Ishikawa (cell line): ENCODE measurements around the gene GID8.

Source experiments
- CEBPB ChIP-seq: IDR thresholded peaks from 2 replicates; pipeline ENCODE4 v1.6.1; 2012
- CREB1 ChIP-seq: IDR thresholded peaks from 2 replicates; pipeline ENCODE4 v1.6.1; 2012; ENCODE audit warnings: low read depth
- EGR1 ChIP-seq: IDR thresholded peaks from 2 replicates; pipeline ENCODE4 v1.6.1; 2012
- EP300 ChIP-seq: IDR thresholded peaks from 2 replicates; pipeline ENCODE4 v1.6.1; 2012; ENCODE audit warnings: borderline replicate concordance
- FOXM1 ChIP-seq: IDR thresholded peaks from 2 replicates; pipeline ENCODE4 v1.6.1; 2012; ENCODE audit warnings: low read depth, borderline replicate concordance
- NFIC ChIP-seq: IDR thresholded peaks from 2 replicates; pipeline ENCODE4 v1.6.1; 2012
- RAD21 ChIP-seq: IDR thresholded peaks from 2 replicates; pipeline ENCODE4 v1.6.1; 2012; ENCODE audit warnings: low read depth
- TAF1 ChIP-seq: IDR thresholded peaks from 2 replicates; pipeline ENCODE4 v1.6.1; 2012; ENCODE audit warnings: low read depth, mild to moderate bottlenecking
- TCF12 ChIP-seq: IDR thresholded peaks from 2 replicates; pipeline ENCODE4 v1.6.1; 2012; ENCODE audit warnings: low read depth
- TEAD4 ChIP-seq: IDR thresholded peaks from 2 replicates; pipeline ENCODE4 v1.6.1; 2012
- YY1 ChIP-seq: IDR thresholded peaks from 2 replicates; pipeline ENCODE4 v1.6.1; 2012; ENCODE audit warnings: low read depth
- ZBTB7A ChIP-seq: IDR thresholded peaks from 2 replicates; pipeline ENCODE4 v1.6.1; 2012; ENCODE audit warnings: low read depth
- TF ChIP-seq, protein P1 (sequence below): IDR thresholded peaks from 2 replicates; pipeline ENCODE4 v1.6.1; 2012
- TF ChIP-seq, protein P2 (sequence below): IDR thresholded peaks from 2 replicates; pipeline ENCODE4 v1.6.1; 2012
- TF ChIP-seq, protein P3 (sequence below): IDR thresholded peaks from 2 replicates; pipeline ENCODE4 v1.6.1; 2012; ENCODE audit warnings: low read depth, mild to moderate bottlenecking

GID8 gene

DNA sequence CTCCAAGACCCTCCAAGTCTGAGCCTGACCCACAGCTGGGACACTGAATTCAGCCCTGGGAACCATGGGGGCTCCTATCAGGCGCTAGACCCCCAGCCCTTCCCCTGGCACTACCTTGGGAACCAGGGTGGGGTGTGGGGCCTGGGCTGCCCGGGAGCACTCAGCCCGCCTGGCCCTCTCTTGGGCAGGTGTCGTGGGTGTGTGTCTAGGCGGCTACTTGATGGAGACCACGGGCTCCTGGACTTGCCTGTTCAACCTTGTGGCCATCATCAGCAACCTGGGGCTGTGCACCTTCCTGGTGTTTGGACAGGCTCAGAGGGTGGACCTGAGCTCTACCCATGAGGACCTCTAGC lies 29.2 kb downstream of the GID8 start:
- TF ChIP-seq EP300 = no peak
- TF ChIP-seq TEAD4 = no peak
- no peak for TF ChIP-seq RAD21
- TF ChIP-seq EGR1 = no peak
- no peak for TF ChIP-seq TCF12
- no peak for TF ChIP-seq TAF1
- TF ChIP-seq CEBPB = no peak
- TF ChIP-seq CREB1 = no peak
- no peak for TF ChIP-seq NFIC
- TF ChIP-seq YY1 = no peak
- TF ChIP-seq, protein P1, sequence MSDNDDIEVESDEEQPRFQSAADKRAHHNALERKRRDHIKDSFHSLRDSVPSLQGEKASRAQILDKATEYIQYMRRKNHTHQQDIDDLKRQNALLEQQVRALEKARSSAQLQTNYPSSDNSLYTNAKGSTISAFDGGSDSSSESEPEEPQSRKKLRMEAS = no peak
- no peak for TF ChIP-seq FOXM1
- TF ChIP-seq, protein P2, sequence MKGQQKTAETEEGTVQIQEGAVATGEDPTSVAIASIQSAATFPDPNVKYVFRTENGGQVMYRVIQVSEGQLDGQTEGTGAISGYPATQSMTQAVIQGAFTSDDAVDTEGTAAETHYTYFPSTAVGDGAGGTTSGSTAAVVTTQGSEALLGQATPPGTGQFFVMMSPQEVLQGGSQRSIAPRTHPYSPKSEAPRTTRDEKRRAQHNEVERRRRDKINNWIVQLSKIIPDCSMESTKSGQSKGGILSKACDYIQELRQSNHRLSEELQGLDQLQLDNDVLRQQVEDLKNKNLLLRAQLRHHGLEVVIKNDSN = no peak
- TF ChIP-seq ZBTB7A = no peak
- TF ChIP-seq, protein P3, sequence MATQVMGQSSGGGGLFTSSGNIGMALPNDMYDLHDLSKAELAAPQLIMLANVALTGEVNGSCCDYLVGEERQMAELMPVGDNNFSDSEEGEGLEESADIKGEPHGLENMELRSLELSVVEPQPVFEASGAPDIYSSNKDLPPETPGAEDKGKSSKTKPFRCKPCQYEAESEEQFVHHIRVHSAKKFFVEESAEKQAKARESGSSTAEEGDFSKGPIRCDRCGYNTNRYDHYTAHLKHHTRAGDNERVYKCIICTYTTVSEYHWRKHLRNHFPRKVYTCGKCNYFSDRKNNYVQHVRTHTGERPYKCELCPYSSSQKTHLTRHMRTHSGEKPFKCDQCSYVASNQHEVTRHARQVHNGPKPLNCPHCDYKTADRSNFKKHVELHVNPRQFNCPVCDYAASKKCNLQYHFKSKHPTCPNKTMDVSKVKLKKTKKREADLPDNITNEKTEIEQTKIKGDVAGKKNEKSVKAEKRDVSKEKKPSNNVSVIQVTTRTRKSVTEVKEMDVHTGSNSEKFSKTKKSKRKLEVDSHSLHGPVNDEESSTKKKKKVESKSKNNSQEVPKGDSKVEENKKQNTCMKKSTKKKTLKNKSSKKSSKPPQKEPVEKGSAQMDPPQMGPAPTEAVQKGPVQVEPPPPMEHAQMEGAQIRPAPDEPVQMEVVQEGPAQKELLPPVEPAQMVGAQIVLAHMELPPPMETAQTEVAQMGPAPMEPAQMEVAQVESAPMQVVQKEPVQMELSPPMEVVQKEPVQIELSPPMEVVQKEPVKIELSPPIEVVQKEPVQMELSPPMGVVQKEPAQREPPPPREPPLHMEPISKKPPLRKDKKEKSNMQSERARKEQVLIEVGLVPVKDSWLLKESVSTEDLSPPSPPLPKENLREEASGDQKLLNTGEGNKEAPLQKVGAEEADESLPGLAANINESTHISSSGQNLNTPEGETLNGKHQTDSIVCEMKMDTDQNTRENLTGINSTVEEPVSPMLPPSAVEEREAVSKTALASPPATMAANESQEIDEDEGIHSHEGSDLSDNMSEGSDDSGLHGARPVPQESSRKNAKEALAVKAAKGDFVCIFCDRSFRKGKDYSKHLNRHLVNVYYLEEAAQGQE = no peak

DNA sequence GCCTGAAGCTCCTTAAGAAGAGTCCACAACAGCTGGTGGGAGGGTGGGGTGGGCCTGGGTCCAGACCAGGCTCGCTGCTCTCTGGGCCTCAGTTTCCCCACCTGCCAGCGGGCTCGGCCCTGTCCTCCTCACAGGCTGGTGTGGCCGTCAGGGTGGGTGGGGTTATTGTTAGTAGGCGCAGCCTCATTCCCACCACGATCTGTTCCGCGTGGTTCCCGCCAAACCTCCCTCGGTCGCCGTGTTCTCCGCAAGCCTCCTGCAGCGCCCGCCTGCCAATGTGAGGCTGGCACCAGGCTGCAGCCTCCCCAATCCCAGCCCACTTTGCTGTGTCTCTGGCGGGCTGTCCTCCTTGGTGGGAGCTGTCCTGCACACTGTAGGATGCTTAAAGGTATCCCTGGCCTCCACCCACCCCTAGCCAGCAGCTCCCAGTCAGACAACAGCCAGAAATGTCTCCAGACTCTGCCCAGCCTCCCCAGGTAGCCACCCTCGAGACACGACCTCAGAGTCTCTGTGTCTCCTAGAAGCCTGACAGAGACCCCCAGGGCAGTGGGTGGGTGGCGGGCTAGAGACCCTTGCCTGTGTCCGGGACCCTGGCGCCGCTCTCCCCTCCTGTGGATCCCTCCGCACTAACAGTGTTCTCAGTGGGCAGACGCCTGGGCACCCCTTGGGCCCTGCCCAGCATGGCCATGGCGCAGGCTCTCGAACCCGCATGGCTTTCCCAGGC lies 29.8 kb downstream of the GID8 start:
- TF ChIP-seq, protein P2 = no peak
- no peak for TF ChIP-seq TAF1
- TF ChIP-seq TEAD4 = no peak
- no peak for TF ChIP-seq EGR1

DNA sequence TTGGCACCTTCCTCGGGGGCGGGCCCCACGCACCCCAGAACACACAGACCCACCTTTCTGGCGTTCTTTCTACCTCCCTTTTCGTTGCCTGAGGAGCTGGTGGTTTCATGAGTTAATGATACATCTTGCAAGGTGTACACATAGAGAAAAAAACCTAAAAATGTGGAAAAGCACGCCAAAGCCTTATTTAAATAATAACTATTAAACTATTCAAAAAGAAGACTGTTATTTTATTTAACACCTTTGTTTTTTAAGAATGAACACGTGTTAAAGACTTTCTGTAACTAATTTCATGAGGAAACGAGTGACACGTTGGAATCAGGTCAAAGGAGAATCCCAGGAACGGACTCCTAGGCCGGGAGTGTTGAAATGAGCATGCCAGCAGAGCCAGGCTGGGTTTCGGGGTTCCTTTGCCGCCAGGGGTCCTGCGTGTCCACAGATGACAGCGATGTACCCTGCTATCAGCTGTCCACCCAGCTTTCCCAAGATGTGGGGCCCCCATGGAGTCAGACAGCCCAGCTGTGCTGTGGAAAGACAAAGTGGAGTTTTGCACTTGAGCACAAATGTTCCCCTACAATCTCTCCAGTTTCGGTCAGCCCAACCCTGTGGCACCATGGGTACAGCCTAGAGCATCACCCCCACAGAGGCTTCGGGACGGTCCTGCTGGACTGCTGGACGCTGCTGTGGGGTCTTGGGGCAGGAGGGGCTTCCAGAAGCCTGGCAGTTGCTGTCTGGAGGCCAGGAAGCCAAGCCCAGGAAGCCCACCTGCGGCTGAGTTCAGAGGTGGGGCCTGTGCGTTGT lies 30.6 kb downstream of the GID8 start:
- TF ChIP-seq EGR1 = no peak
- TF ChIP-seq CREB1 = no peak
- no peak for TF ChIP-seq TEAD4
- TF ChIP-seq RAD21 = no peak
- TF ChIP-seq, protein P1 = no peak
- no peak for TF ChIP-seq TAF1

DNA sequence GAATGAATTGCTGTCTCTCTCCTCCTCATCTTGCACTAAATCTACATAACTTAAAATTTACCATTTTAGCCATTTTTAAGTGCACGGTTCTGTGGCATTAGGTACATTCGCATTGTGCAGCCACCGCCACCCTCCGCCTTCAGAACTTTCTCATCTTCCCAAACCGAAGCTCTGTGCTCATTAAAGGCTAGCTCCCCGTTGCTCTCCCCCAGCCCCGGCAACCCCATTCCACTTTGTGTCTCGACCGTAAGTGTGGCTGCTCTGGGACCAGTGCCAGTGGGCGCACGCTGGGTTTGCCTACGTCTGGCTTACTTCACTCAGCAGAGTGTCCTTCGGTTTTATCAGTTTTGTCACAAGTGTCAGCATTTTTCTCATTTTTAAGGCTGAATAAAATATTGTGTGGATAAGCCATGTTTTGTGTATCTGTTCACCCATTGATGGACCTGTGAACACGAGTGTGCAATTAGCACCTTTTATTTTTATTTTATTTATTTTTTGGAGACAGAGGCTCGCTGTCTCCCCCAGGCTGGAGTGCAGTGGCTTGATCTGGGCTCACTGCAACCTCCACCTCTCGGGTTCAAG lies 31.3 kb downstream of the GID8 start:
- TF ChIP-seq CEBPB = no peak
- TF ChIP-seq TCF12 = no peak
- no peak for TF ChIP-seq YY1
- TF ChIP-seq, protein P1 = no peak
- no peak for TF ChIP-seq ZBTB7A
- TF ChIP-seq, protein P2 = no peak
- no peak for TF ChIP-seq RAD21
- no peak for TF ChIP-seq TEAD4

DNA sequence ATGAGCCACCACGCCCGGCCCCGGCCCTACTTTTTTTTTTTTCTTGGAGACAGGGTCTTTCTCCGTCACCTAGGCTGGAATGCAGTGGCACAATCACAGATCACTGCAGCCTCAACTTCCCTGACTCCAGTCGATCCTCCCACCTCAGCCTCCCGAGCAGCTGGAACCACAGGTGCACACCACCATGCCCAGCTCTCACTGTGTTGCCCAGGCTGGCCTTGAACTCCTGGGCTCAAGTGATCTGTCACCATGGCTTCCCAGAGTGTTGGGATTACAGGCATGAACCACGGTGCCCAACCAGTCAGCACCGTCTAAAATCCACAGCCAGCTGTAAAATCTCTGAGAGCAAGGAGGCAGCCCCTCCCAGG lies 32.0 kb downstream of the GID8 start:
- no peak for TF ChIP-seq ZBTB7A
- TF ChIP-seq EP300 = no peak
- TF ChIP-seq, protein P3 = no peak
- no peak for TF ChIP-seq TCF12
